H1 (cell line): ENCODE measurements around the gene AATK. TPM values are rescaled to one million over a fixed set of nuclear protein-coding genes. Genes with fewer than 3 reads are reported as not detected.

Experiments
- polyA plus RNA-seq, 7 experiments: library from polyadenylated mRNA; depleted of rRNA in 3 of 7; stranded (reverse) in 5 of 7; unstranded in 2 of 7; fragments of >200 nt in 5 of 7; fragments of 200-250 nt in 2 of 7; gene quantifications; 1 replicate in 5 of 7; 2 replicates in 1 of 7; 4 replicates in 1 of 7; pipeline versions ENCODE4 v1.2.1 to v1.2.3, GENCODE V29; 2011 to 2013; ENCODE audit warnings: missing spikeins in 2 of 7, mixed read lengths in 2 of 7
- total RNA-seq: library from RNA; stranded (reverse); fragmentation: NEBNext Ultra II Directional; extraction: Animal tissue kit (Norgen Biotek cat#: 25700); gene quantifications from 2 replicates; pipeline ENCODE4 v1.2.1, GENCODE V29; 2021
- TF ChIP-seq, protein P1 (sequence below), 3 experiments: IDR thresholded peaks; 1 replicate in 2 of 3; 2 replicates in 1 of 3; pipeline versions ENCODE4 v1.5.1 to v1.6.1; 2011; ENCODE audit warnings: low read length in 3 of 3, mild to moderate bottlenecking in 3 of 3, inconsistent platforms in 2 of 3, low read depth in 1 of 3, moderate library complexity in 1 of 3; ENCODE audit not compliant: insufficient read depth in 1 of 3; ENCODE audit errors: control extremely low read depth in 1 of 3

The AATK gene
- total and polyA plus RNA-seq, 2 of the 8 experiments (the other 6 are each of a cell fraction or from before 2014, with no cell fraction given), result 1.7 to 3.5 TPM

DNA sequence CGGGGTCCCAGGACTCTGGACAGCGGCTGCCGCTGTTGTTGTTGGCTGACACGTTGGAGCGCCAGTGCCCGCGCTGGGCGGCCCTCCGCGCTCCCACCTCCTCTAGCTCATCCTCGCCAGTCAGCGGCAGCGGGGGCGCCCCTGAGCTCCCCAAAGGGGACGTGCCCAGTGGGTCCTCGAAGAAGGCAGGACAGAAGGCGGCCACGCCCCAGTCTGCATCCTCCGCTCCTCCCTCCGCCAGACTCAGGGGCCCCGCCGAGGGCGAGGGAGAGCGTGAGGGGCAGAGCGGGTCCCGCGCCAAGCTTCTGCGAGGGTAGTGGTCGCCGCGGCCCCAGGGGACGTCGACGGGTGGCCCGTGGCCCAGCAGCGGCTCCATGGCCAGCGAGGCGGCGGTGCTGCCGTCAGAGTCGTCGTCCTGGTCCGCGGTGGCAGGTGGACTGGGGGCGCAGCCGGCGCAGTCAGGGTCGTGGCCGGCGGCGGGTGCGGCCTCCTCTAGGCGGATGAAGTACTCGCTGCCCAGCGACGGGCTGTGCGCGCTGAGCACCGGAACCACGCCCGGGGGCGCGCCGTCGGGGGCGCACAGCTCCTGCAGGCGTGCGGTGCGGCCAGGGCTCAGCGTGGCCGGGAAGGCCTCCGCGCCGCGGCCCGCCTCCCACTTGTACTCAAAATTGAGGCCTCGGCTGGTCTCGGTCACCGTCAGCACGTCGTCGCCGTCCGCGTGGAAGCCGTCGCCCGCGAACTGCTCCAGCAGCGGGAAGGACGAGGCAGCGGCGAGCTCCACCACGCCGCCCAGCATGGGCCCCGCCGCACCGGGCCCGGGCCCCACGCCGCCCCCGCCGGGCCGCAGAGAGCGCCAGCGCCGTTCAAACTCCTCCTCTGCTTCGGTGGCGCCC, 43.9 kb downstream of the AATK start (continued):
- TF ChIP-seq, protein P1, sequence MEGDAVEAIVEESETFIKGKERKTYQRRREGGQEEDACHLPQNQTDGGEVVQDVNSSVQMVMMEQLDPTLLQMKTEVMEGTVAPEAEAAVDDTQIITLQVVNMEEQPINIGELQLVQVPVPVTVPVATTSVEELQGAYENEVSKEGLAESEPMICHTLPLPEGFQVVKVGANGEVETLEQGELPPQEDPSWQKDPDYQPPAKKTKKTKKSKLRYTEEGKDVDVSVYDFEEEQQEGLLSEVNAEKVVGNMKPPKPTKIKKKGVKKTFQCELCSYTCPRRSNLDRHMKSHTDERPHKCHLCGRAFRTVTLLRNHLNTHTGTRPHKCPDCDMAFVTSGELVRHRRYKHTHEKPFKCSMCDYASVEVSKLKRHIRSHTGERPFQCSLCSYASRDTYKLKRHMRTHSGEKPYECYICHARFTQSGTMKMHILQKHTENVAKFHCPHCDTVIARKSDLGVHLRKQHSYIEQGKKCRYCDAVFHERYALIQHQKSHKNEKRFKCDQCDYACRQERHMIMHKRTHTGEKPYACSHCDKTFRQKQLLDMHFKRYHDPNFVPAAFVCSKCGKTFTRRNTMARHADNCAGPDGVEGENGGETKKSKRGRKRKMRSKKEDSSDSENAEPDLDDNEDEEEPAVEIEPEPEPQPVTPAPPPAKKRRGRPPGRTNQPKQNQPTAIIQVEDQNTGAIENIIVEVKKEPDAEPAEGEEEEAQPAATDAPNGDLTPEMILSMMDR (IDR thresholded peaks at IDR 0.05; ENCODE audit: control extremely low read depth in 1 of 3, insufficient read depth in 1 of 3, low read depth in 1 of 3, low read length in 3 of 3), result peak in 2 of 3 experiments; percentile 16 to 39; a peak in 1 of 4 replicates
